T-cell (primary cell): ENCODE measurements around the gene SCN4A. TPM values are rescaled to one million over a fixed set of nuclear protein-coding genes. Genes with fewer than 3 reads are reported as not detected.
"Not testable (repeated sequence)": the region's sequence is repeated elsewhere in the genome, so short reads cannot be mapped to it uniquely, and the experiment has no call there.

Source experiments
- ATAC-seq, 4 experiments: fragments of 200-7000 bp in 3 of 4; fragments of 150-1000 bp in 1 of 4; cut with Tn5 transposase; replicated peaks in 1 of 4; 1 replicate in 3 of 4; 2 replicates in 1 of 4; pipeline ENCODE4 v1.10.0; 2021; ENCODE audit warnings: moderate library complexity in 3 of 4, mild to moderate bottlenecking in 2 of 4, moderate number of reproducible peaks in 1 of 4
- CTCF ChIA-PET, 2 donors: fragments of 300-600 bp; sonication (Branson Sonifier 250); formaldehyde crosslinking; loops; one replicate each; lab custom pipeline; 2022; ENCODE audit warnings: antibody characterized with exemption in 2 of 2; lab: Charles Lee
- POLR2A ChIA-PET, 2 donors: fragments of 300-600 bp; sonication (Branson Sonifier 250); formaldehyde crosslinking; loops; one replicate each; lab custom pipeline; 2022; ENCODE audit warnings: antibody characterized with exemption in 2 of 2; lab: Charles Lee
- DNase-seq, 35 experiments: peaks; one replicate each; pipeline versions ENCODE4 v3.0.0 to v3.0.0-alpha.2; 2013 to 2023
- H3K27ac ChIP-seq: one replicate; pipeline ENCODE4 v1.5.1; 2013; ENCODE audit warnings: low read length
- H3K27me3 ChIP-seq, 2 experiments: replicated peaks in 1 of 2; 1 replicate in 1 of 2; 2 replicates in 1 of 2; pipeline versions ENCODE4 v1.6.1 to v1.7.0; 2013; ENCODE audit warnings: low read length in 1 of 2, mixed read lengths in 1 of 2; ENCODE audit not compliant: control insufficient read depth in 2 of 2, insufficient read depth in 2 of 2; ENCODE audit errors: extremely low read depth in 1 of 2
- H3K36me3 ChIP-seq, 2 donors: 1 replicate in 1 of 2; 2 replicates in 1 of 2; pipeline versions ENCODE4 v1.6.1 to v1.7.0; 2013; ENCODE audit warnings: low read length in 1 of 2; ENCODE audit not compliant: control insufficient read depth in 2 of 2, insufficient read depth in 1 of 2; ENCODE audit errors: extremely low read depth in 1 of 2
- H3K4me1 ChIP-seq, 2 experiments: 1 replicate in 1 of 2; 2 replicates in 1 of 2; pipeline versions ENCODE4 v1.6.1 to v1.7.0; 2013; ENCODE audit warnings: low read length in 2 of 2, mixed read lengths in 1 of 2; ENCODE audit not compliant: insufficient read depth in 2 of 2, control insufficient read depth in 1 of 2; ENCODE audit errors: extremely low read depth in 1 of 2
- H3K4me3 ChIP-seq, 2 donors: 1 replicate in 1 of 2; 2 replicates in 1 of 2; pipeline versions ENCODE4 v1.5.1 to v1.7.0; 2013; ENCODE audit warnings: mild to moderate bottlenecking in 2 of 2, low read length in 1 of 2, moderate library complexity in 1 of 2; ENCODE audit not compliant: control insufficient read depth in 1 of 2; ENCODE audit errors: extremely low read depth in 1 of 2
- H3K9me3 ChIP-seq: 2 replicates; pipeline ENCODE4 v1.7.0; 2013
- H3K27ac Mint-ChIP-seq, 2 donors: one replicate each; pipeline ENCODE4 v1.8.0; 2020 to 2021; ENCODE audit warnings: mild to moderate bottlenecking in 2 of 2, mixed read lengths in 2 of 2
- H3K27me3 Mint-ChIP-seq, 2 donors: one replicate each; pipeline ENCODE4 v1.8.0; 2021 to 2022; ENCODE audit warnings: mixed read lengths in 2 of 2
- H3K36me3 Mint-ChIP-seq: one replicate; pipeline ENCODE4 v1.8.0; 2021; ENCODE audit warnings: mixed read lengths
- H3K4me1 Mint-ChIP-seq, 3 donors: one replicate each; pipeline ENCODE4 v1.8.0; 2020 to 2022; ENCODE audit warnings: mixed read lengths in 3 of 3, mild to moderate bottlenecking in 1 of 3
- H3K4me3 Mint-ChIP-seq, 3 donors: one replicate each; pipeline ENCODE4 v1.8.0; 2020 to 2022; ENCODE audit warnings: mild to moderate bottlenecking in 3 of 3, mixed read lengths in 3 of 3, moderate library complexity in 3 of 3
- H3K9me3 Mint-ChIP-seq, 3 donors: one replicate each; pipeline ENCODE4 v1.8.0; 2020 to 2022; ENCODE audit warnings: mixed read lengths in 3 of 3
- WGBS: methylation state at CpG from one replicate; pipeline ENCODE4 v1.1.5; 2013; ENCODE audit warnings: missing lambda C conversion rate; ENCODE audit not compliant: insufficient coverage; 5-methylcytosine and 5-hydroxymethylcytosine counted together
- total RNA-seq, 35 experiments: library from RNA in 6 of 35; stranded (reverse) in 6 of 35; fragments of 120-200 nt in 1 of 35; gene quantifications; one replicate each; pipeline versions ENCODE4 v1.2.1 to v1.2.4 and lab custom pipeline; 2013 to 2026

The SCN4A gene
- total RNA-seq, 5 donors from 2014 or later (not counting 1 experiment from before 2014, with no cell fraction given) = 0.13 to 0.18 (median 0.13) TPM; not detected in 2

DNA sequence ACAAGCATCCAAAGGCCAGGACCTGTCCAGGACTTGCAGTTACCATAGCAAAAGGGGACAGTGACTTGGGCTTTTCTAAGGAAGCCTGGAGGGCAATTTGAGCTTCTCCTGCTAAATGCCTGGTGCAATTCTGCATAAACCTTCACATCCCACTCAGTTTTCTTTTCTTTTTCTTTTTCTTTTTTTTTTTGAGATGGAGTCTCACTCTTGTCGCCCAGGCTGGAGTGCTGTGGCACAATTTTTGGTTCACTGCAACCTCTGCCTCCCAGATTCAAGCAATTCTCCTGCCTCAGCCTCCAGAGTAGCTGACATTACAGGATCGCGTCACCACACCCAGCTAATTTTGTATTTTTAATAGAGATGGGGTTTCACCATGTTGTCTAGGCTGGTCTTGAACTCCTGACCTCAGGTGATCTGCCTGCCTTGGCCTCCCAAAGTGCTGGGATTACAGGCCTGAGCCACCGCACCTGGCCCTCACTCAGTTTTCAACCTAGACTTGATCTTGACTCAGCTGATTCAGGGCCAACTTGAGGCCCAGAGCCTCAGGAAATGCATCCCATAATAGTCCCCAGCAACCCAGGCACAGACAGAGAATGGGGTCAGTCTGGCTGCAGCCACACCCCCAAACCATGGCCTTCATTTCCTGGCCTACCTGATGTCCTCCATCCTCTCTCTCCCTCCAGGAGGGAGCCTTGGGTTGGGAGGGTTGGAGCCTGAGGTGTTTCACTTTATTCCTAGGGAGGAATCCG lies 34.5 kb upstream of the SCN4A start:
- peak overlapping the region in 1 of 3 donors; percentile 49 for H3K4me3 Mint-ChIP-seq
- H3K4me1 ChIP-seq = peaks cover 6 to 49% of the 10 kb centered on the region in 2 experiments

DNA sequence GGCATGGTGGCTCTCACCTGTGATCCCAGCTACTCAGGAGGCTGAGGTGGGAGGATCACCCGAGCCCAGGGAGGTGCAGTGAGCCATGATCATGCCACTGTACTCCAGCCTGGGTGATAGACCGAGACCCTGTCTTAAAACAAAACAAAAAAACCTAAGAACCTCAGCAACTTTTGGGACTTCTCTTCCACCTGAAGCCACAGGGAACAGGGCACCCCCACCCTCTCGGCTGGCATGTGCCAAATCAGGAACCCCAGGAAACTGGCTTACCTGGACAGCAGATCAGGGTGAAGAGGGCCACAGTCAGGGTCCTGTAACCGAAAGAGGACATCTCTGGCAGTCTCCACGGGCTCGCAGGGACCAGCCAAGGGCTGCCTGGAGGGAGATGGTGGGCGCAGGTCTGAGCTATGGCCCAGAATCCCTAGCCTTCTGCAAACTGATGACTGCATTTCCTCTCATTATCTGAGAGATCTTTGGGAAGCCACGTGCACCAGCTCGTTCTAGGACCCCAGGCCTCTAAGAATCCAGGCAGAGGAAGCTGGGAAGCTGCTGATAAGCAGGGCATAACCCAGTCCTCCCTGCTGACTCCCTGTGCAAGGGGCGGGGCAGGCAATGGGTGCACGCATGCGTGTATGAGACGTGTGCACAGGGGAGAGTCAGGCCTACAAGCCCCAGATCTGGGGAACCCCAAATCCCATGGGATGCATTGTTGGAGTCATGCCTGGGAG lies 33.8 kb upstream of the SCN4A start:
- Histone ChIP-seq H3K27me3 (no peaks in the 10 kb centered on the region), H3K4me3 (no peak overlapping the region), H3K9me3 (no peaks in the 10 kb centered on the region), H3K4me1 (peaks cover 6 to 45% of the 10 kb centered on the region in 2 experiments), H3K36me3 (peaks cover 20 to 72% of the 10 kb centered on the region in 2 donors), H3K27ac (no peak overlapping the region)
- H3K27ac Mint-ChIP-seq = peak overlapping the region; percentile 74 to 79
- no peaks in the 10 kb centered on the region for H3K9me3 Mint-ChIP-seq
- peaks cover 43% of the 10 kb centered on the region for H3K36me3 Mint-ChIP-seq
- no peak overlapping the region for H3K4me3 Mint-ChIP-seq
- POLR2A ChIA-PET = no interaction called here
- CTCF ChIA-PET = interaction anchor here in 1 of 2 donors (0.5 to 2.1 kb wide), 5 partner anchors 12 to 22 kb away, joined by 3 to 10 read pairs (median 6); partner anchors contain the start of gene ICAM2
- no peak for ATAC-seq
- H3K4me1 Mint-ChIP-seq = peaks cover 49 to 65% (median 60%) of the 10 kb centered on the region in 3 donors
- 90% methylated on average over 12 of the region's 13 CpGs for WGBS
- DNase-seq = peak in 1 of 35 experiments; percentile 19
- no peaks in the 10 kb centered on the region for H3K27me3 Mint-ChIP-seq

More for the DNA sequence above, 34.5 kb upstream of the SCN4A start:
- not testable (repeated sequence) for H3K27ac ChIP-seq, H3K9me3 Mint-ChIP-seq, DNase-seq, H3K27me3 ChIP-seq, H3K9me3 ChIP-seq, H3K27me3 Mint-ChIP-seq, H3K4me3 ChIP-seq
- ChIA-PET CTCF (interaction anchor here in 1 of 2 donors (1.3 to 2.1 kb wide), 3 partner anchors 13 to 22 kb away, joined by 3 to 9 read pairs (median 6); no protein-coding TSS in a partner anchor), POLR2A (interaction anchor here in 1 of 2 donors (0.6 kb wide), 1 partner anchor 15 kb away, joined by 4 read pairs; no protein-coding TSS in a partner anchor)
- peaks cover 20 to 70% of the 10 kb centered on the region in 2 donors for H3K36me3 ChIP-seq
- H3K27ac Mint-ChIP-seq = peak overlapping the region; percentile 61 to 79
- H3K4me1 Mint-ChIP-seq = peaks cover 55 to 72% (median 66%) of the 10 kb centered on the region in 3 donors
- 100% methylated on average over 1 of the region's 5 CpGs for WGBS
- peaks cover 48% of the 10 kb centered on the region for H3K36me3 Mint-ChIP-seq
- ATAC-seq = peak in 1 of 4 experiments; percentile 37

DNA sequence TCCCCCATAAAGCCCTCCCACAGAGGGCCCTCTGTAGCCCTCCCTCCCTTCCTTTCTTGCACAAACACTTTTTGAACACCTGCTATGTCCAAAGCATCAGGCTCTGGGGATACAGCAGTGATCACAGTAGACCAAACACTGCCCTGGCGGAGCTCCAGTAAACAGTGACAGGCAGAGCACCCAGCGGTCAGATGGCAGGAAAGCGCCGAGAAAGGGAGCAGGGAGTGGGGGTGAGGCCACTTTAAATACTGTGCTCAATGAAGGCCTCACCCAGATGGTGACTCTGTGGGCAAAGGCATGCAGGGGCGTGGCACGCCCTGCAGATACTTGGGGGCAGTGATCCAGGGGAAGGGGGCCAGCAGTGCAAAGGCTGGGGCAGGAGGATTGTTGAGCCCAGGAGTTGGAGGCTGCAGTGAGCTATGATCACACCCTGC lies 33.0 kb upstream of the SCN4A start:
- no peak overlapping the region for H3K4me3 ChIP-seq
- Mint-ChIP-seq H3K4me1 (peaks cover 41 to 58% (median 54%) of the 10 kb centered on the region in 3 donors), H3K27me3 (no peaks in the 10 kb centered on the region), H3K36me3 (peaks cover 37% of the 10 kb centered on the region), H3K27ac (peak overlapping the region; percentile 28 to 60), H3K4me3 (no peak overlapping the region), H3K9me3 (no peaks in the 10 kb centered on the region)
- peaks cover 20 to 70% of the 10 kb centered on the region in 2 donors for H3K36me3 ChIP-seq
- H3K4me1 ChIP-seq = peaks cover 6 to 38% of the 10 kb centered on the region in 2 experiments
- CTCF ChIA-PET = interaction anchor here (0.5 to 2.1 kb wide), 4 partner anchors 12 to 23 kb away, joined by 5 to 10 read pairs (median 8); no protein-coding TSS in a partner anchor
- no peak for ATAC-seq
- H3K27ac ChIP-seq = no peak overlapping the region
- 90% methylated on average over 5 of the region's 6 CpGs for WGBS
- POLR2A ChIA-PET = no interaction called here
- DNase-seq = no peak
- no peaks in the 10 kb centered on the region for H3K27me3 ChIP-seq
- no peaks in the 10 kb centered on the region for H3K9me3 ChIP-seq

DNA sequence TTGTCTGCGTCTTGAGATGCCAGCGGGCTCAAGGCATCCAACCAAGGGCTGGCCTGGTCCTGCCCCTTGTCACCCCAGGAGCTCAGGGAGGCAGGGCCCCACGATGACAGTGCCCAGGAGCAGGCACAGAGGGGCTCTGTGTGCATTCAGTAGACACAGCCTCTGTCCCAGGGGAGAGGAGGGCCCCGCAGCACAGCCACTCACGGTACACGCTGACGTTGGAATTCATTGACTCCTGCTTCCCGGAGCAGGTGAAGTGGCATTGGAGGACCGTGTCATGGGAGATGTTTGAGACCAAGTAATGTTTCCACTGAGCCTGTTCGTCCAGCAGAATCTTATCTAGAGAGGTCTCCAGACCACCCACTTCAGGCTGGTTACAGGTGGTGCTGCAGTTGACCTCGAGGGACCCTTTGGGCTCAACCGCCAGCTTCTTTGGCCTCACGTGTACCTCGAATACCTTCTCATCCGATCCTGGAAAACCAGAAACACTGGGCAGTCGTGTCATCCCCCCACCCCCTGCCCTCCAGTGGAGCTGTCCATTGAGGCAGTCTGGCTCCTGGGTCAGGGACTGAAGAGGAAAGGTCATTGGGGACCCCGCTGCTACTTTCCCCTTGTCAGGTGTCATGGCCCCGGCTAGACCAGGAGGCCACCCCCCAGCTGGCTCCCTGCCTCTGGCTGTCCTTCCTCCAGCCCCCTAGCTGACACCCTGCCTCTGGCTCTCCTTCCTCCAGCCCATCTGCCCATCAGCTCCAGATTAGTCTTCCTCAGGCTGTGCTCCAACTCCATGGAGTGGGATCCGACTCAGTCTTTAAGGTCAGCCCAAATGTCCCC lies 32.4 kb upstream of the SCN4A start:
- no peak overlapping the region for H3K4me3 ChIP-seq
- H3K36me3 Mint-ChIP-seq = peaks cover 31% of the 10 kb centered on the region
- ATAC-seq = no peak
- peaks cover 37 to 58% (median 50%) of the 10 kb centered on the region in 3 donors for H3K4me1 Mint-ChIP-seq
- H3K27ac Mint-ChIP-seq = peak overlapping the region; percentile 60 to 64
- no peak overlapping the region for H3K27ac ChIP-seq
- DNase-seq = peak in 1 of 35 experiments; percentile 19
- H3K27me3 Mint-ChIP-seq = no peaks in the 10 kb centered on the region
- H3K27me3 ChIP-seq = no peaks in the 10 kb centered on the region
- CTCF ChIA-PET = interaction anchor here (0.6 to 2.1 kb wide), 2 partner anchors 11 to 12 kb away, joined by 5 to 6 read pairs; no protein-coding TSS in a partner anchor
- H3K36me3 ChIP-seq = peaks cover 20 to 68% of the 10 kb centered on the region in 2 donors
- no peaks in the 10 kb centered on the region for H3K9me3 Mint-ChIP-seq
- peaks cover 6 to 40% of the 10 kb centered on the region in 2 experiments for H3K4me1 ChIP-seq
- POLR2A ChIA-PET = interaction anchor here in 1 of 2 donors (0.6 kb wide), 1 partner anchor 374 kb away, joined by 6 read pairs; no protein-coding TSS in a partner anchor
- no peaks in the 10 kb centered on the region for H3K9me3 ChIP-seq
- H3K4me3 Mint-ChIP-seq = no peak overlapping the region
- 94% methylated on average over 16 of the region's 19 CpGs for WGBS

DNA sequence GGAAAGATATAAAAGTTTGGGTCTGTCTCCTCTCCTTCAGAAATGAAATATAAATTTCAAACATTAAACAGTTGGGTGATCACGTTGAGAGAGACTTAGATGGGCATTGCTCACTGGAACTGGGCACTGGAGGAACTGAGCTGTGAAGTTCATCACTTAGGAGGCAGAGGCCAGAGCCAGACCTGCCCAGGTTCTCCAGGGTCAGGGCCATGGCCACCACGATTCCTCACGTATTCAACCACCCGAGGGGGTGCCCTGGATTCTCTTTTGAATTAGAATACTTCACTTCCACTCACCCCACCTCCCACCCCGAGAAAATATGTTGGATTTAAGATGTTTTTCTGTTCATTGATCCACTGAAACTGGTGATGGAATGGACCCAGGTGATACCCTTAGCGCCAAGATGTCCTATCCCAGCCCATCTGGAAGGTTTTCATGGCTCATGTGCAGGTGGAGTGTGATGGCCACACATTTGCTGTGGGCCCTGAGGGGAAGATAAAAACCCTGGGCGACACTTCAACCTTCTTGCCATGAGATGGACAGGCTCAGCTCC lies 31.6 kb upstream of the SCN4A start:
- ATAC-seq (no peak), DNase-seq (no peak)
- peaks cover 26% of the 10 kb centered on the region for H3K36me3 Mint-ChIP-seq
- H3K4me1 Mint-ChIP-seq = peaks cover 35 to 58% (median 48%) of the 10 kb centered on the region in 3 donors
- Histone ChIP-seq H3K27me3 (no peaks in the 10 kb centered on the region), H3K9me3 (no peaks in the 10 kb centered on the region), H3K4me3 (no peak overlapping the region), H3K4me1 (peaks cover 2 to 40% of the 10 kb centered on the region in 2 experiments), H3K36me3 (peaks cover 18 to 65% of the 10 kb centered on the region in 2 donors), H3K27ac (no peak overlapping the region)
- peak overlapping the region; percentile 36 to 55 for H3K27ac Mint-ChIP-seq
- WGBS = 100% methylated on average over 2 of the region's 7 CpGs
- CTCF ChIA-PET = no interaction called here
- H3K27me3 Mint-ChIP-seq = no peaks in the 10 kb centered on the region
- H3K4me3 Mint-ChIP-seq = no peak overlapping the region
- POLR2A ChIA-PET = no interaction called here
- H3K9me3 Mint-ChIP-seq = no peaks in the 10 kb centered on the region
